PC-3 (cell line): ENCODE data around the gene ZNF408.

Source experiments
- CTCF ChIP-seq: fragments of 300-600 bp; sonication (generic); conservative IDR thresholded peaks from 2 replicates; pipeline ENCODE4 v1.5.1; 2017; ENCODE audit warnings: antibody characterized with exemption, low read depth, mild to moderate bottlenecking, low read length
- EZH2 ChIP-seq: fragments of 300-600 bp; sonication (generic); IDR thresholded peaks from one replicate; pipeline ENCODE4 v1.6.1; 2017; ENCODE audit warnings: antibody characterized with exemption, mild to moderate bottlenecking, low read length; ENCODE audit not compliant: unreplicated experiment

GRCh38 chr11:46747150-46747549 is 46.3 kb downstream of the ZNF408 start:
- TF ChIP-seq EZH2 (no peak), CTCF (no peak)
